Smooth muscle cell (in vitro differentiated cells): ENCODE results near the gene AK9. TPM values are rescaled to one million over a fixed set of nuclear protein-coding genes. Genes with fewer than 3 reads are reported as not detected.
A peak's percentile ranks its signal among the peaks of the same experiment; 100 is the strongest.

Experiments
- DNase-seq: peaks from one replicate; lab custom pipeline; 2025; ENCODE audit not compliant: unreplicated experiment; lab: John Stamatoyannopoulos, UW
- H2AFZ ChIP-seq: fragments of 200-600 bp; sonication (generic); 2 replicates; pipeline ENCODE4 v1.6.0; 2016; ENCODE audit warnings: antibody characterized with exemption, low read depth, mild to moderate bottlenecking
- H3F3A ChIP-seq: fragments of 200-600 bp; sonication (generic); 2 replicates; pipeline ENCODE4 v1.6.0; 2017; ENCODE audit warnings: antibody characterized with exemption, low read depth
- H3K27ac ChIP-seq: fragments of 200-600 bp; sonication (generic); 2 replicates; pipeline ENCODE4 v1.5.1; 2016; ENCODE audit warnings: low read depth, mild to moderate bottlenecking
- H3K27me3 ChIP-seq: fragments of 200-600 bp; sonication (generic); 2 replicates; pipeline ENCODE4 v1.6.1; 2016; ENCODE audit warnings: low read depth, mild to moderate bottlenecking
- H3K36me3 ChIP-seq: fragments of 200-600 bp; sonication (generic); 2 replicates; pipeline ENCODE4 v1.5.1; 2016; ENCODE audit warnings: low read depth
- H3K4me1 ChIP-seq: fragments of 200-600 bp; sonication (generic); 2 replicates; pipeline ENCODE4 v1.5.1; 2016; ENCODE audit warnings: low read depth
- H3K4me2 ChIP-seq: fragments of 200-600 bp; sonication (generic); 2 replicates; pipeline ENCODE4 v1.6.0; 2016; ENCODE audit warnings: mild to moderate bottlenecking
- H3K4me3 ChIP-seq: fragments of 200-600 bp; sonication (generic); 2 replicates; pipeline ENCODE4 v1.5.1; 2016; ENCODE audit warnings: mild to moderate bottlenecking
- H3K79me2 ChIP-seq: fragments of 200-600 bp; sonication (generic); 2 replicates; pipeline ENCODE4 v1.6.0; 2016; ENCODE audit warnings: low read depth, mild to moderate bottlenecking
- H3K9ac ChIP-seq: fragments of 200-600 bp; sonication (generic); 2 replicates; pipeline ENCODE4 v1.6.0; 2016; ENCODE audit warnings: low read depth
- H3K9me3 ChIP-seq: fragments of 200-600 bp; sonication (generic); replicated peaks from 2 replicates; pipeline ENCODE4 v1.5.1; 2016; ENCODE audit warnings: low read depth
- H4K20me1 ChIP-seq: fragments of 200-600 bp; sonication (generic); 2 replicates; pipeline ENCODE4 v1.6.0; 2016; ENCODE audit warnings: low read depth
- WGBS: methylation state at CpG from one replicate; pipeline ENCODE4 v1.1.7; 2016; ENCODE audit warnings: low lambda C conversion rate; 5-methylcytosine and 5-hydroxymethylcytosine counted together
- polyA plus RNA-seq: library from polyadenylated mRNA; unstranded; fragments of >200 nt; fragmentation: Nextera tagmentation; extraction: Ambion mirVana; gene quantifications from 2 replicates; pipeline ENCODE4 v1.2.1, GENCODE V29; 2016
- total RNA-seq: library from RNA; depleted of rRNA; stranded (reverse); fragments of >200 nt; gene quantifications from 2 replicates; pipeline ENCODE4 v1.2.3, GENCODE V29; 2014
- TF ChIP-seq, protein P1 (sequence below): fragments of 200-600 bp; sonication (generic); IDR thresholded peaks from 2 replicates; pipeline ENCODE4 v1.5.1; 2017; ENCODE audit warnings: borderline replicate concordance, mild to moderate bottlenecking, antibody characterized with exemption; ENCODE audit not compliant: insufficient read depth, poor library complexity, severe bottlenecking

The AK9 gene
- total and polyA plus RNA-seq, 2 experiments from 2014 or later: 1.9 to 7.2 TPM

DNA sequence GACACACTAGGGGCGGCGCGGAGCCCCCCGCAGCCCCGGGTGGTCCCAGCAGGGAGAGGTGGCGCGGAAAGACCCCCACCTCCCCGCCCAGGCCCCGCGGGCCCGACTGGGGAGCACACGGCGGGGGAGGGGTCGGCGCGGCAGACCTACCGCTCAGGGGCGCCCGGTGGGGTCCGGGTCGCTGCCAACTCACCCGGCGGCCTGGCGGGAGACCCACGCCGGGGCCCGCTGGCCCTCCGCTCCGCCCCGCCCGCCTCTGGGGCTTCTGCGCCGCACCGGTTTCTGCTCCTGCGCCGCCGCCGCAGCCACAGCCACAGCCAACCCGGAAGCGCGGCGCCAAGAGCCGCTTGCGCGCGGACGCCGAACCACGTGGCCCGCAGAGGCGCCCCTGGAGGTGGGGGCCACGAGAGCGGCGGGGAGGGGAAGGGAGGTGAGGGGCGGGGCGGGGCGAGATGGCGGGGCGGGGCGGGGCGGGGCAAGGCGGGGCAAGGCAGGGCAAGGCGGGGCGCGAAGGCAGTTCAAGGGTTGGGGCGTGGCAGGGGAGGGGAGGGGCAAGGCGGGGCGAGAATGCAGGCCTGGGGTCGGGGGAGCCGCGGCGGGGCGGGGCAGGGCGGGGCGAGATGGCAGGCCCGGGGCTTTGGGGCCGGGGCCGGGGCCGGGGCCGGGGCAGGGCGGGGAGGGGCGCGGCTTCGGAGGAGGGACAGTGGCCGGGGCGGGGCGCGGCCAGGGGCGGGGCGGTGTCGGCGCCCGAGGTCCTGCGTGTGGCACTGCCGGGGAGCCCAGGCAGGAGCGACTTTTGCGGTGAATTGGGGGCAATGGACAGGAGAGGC, 207.9 kb downstream of the AK9 start, which contains the start of gene ZBTB24:
TSS of gene ZBTB24 (minus strand) at position 315 of the 830 bp plus-strand sequence. CDS start 1,193 bp downstream, outside the sequence.
- 1% methylated on average over 40 of the region's 97 CpGs for WGBS
- Histone ChIP-seq H3K9me3 (no peaks in the 10 kb centered on the region), H3F3A (no peaks in the 10 kb centered on the region), H3K79me2 (peaks cover 13% of the 10 kb centered on the region), H2AFZ (peak within 1 kb of the TSS; percentile 98), H3K4me2 (peak within 1 kb of the TSS; percentile 95), H3K36me3 (no peaks in the 10 kb centered on the region), H3K27me3 (no peaks in the 10 kb centered on the region), H4K20me1 (peaks cover 14% of the 10 kb centered on the region), H3K4me1 (peaks cover 22% of the 10 kb centered on the region), H3K4me3 (peak within 1 kb of the TSS; percentile 97), H3K27ac (no peak within 1 kb of the TSS), H3K9ac (peak within 1 kb of the TSS; percentile 85)
- peak; percentile 82 for DNase-seq
- TF ChIP-seq, protein P1, sequence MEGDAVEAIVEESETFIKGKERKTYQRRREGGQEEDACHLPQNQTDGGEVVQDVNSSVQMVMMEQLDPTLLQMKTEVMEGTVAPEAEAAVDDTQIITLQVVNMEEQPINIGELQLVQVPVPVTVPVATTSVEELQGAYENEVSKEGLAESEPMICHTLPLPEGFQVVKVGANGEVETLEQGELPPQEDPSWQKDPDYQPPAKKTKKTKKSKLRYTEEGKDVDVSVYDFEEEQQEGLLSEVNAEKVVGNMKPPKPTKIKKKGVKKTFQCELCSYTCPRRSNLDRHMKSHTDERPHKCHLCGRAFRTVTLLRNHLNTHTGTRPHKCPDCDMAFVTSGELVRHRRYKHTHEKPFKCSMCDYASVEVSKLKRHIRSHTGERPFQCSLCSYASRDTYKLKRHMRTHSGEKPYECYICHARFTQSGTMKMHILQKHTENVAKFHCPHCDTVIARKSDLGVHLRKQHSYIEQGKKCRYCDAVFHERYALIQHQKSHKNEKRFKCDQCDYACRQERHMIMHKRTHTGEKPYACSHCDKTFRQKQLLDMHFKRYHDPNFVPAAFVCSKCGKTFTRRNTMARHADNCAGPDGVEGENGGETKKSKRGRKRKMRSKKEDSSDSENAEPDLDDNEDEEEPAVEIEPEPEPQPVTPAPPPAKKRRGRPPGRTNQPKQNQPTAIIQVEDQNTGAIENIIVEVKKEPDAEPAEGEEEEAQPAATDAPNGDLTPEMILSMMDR: no peak

DNA sequence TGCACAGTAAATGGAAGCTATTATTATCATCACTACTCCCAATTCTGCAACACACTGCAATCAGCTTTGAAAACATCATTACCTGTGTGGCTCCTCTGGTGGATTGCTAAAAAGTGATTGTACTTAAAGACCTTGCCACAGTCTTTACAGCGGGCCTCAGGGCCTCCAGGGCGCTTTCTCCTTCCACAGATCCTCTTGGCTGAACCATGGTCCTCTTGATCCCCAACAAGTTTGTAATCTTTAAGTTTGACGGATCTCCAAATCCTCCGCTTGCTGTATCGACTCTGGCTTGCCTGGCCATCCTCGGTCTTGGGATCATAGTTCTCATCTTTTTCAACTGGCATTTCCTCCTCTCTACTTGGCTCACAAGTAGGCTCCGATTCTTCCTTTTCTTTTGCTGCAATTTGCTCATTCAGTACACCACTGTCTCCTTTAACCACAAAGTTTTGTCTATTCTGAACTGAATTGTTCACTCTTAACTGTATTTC, 210.0 kb downstream of the AK9 start:
- peaks cover 24% of the 10 kb centered on the region for H3K4me1 ChIP-seq
- no peak for DNase-seq
- TF ChIP-seq, protein P1: no peak
- H3K27me3 ChIP-seq: no peaks in the 10 kb centered on the region
- H3K9me3 ChIP-seq: no peaks in the 10 kb centered on the region
- peak overlapping the region; percentile 32 for H3K4me2 ChIP-seq
- peaks cover 35% of the 10 kb centered on the region for H4K20me1 ChIP-seq
- H3K9ac ChIP-seq: no peak overlapping the region
- H2AFZ ChIP-seq: no peak overlapping the region
- no peaks in the 10 kb centered on the region for H3F3A ChIP-seq
- H3K4me3 ChIP-seq: no peak overlapping the region
- 91% methylated on average over 7 of the region's 7 CpGs for WGBS
- H3K36me3 ChIP-seq: no peaks in the 10 kb centered on the region
- H3K27ac ChIP-seq: no peak overlapping the region
- H3K79me2 ChIP-seq: peaks cover 13% of the 10 kb centered on the region

- peak overlapping the region; percentile 21 for H3K4me3 ChIP-seq
- peaks cover 36% of the 10 kb centered on the region for H4K20me1 ChIP-seq
- no peaks in the 10 kb centered on the region for H3K9me3 ChIP-seq
- H3K27ac ChIP-seq: peak overlapping the region; percentile 76
- WGBS: 81% methylated on average over 5 of the region's 5 CpGs
- H3K27me3 ChIP-seq: no peaks in the 10 kb centered on the region
- no peaks in the 10 kb centered on the region for H3F3A ChIP-seq
- H3K4me2 ChIP-seq: peak overlapping the region; percentile 70
- peak overlapping the region; percentile 4 for H3K9ac ChIP-seq
- peaks cover 17% of the 10 kb centered on the region for H3K79me2 ChIP-seq
- H2AFZ ChIP-seq: no peak overlapping the region
- TF ChIP-seq, protein P1: no peak
- peaks cover 24% of the 10 kb centered on the region for H3K4me1 ChIP-seq
- H3K36me3 ChIP-seq: no peaks in the 10 kb centered on the region
- no peak for DNase-seq
These were observed 212.0 kb downstream of the AK9 start for GRCh38 chr6:109478841-109479624.
